CD4-positive, alpha-beta T cell treated with Interleukin-1 beta for 1 hour (primary cell): Measurements from ENCODE around the gene RTTN.
A peak's percentile ranks its signal among the peaks of the same experiment; 100 is the strongest.

Experiments used
- DNase-seq, 2 donors: peaks; one replicate each; pipeline ENCODE4 v3.0.0-alpha.2; 2020 to 2022

Gene RTTN

GRCh38 chr18:70197026-70197425, 8.5 kb downstream of the RTTN start:
- no peak for DNase-seq

GRCh38 chr18:70195852-70196434, 9.5 kb downstream of the RTTN start:
- peak; percentile 4 to 27 for DNase-seq

GRCh38 chr18:70195014-70195614, 10.4 kb downstream of the RTTN start:
- no peak for DNase-seq

- DNase-seq = no peak
These were observed 11.1 kb downstream of the RTTN start for GRCh38 chr18:70194227-70194890.

- DNase-seq = no peak
These were observed 15.0 kb downstream of the RTTN start for GRCh38 chr18:70190529-70190928.

GRCh38 chr18:70188113-70188512, 17.4 kb downstream of the RTTN start:
- DNase-seq = no peak

GRCh38 chr18:70183441-70183840, 22.0 kb downstream of the RTTN start:
- no peak for DNase-seq

- DNase-seq = no peak
These were observed 22.9 kb downstream of the RTTN start for GRCh38 chr18:70182548-70182947.

- no peak for DNase-seq
These were observed 23.8 kb downstream of the RTTN start for GRCh38 chr18:70181725-70182124.

GRCh38 chr18:70181015-70181414, 24.5 kb downstream of the RTTN start:
- no peak for DNase-seq

GRCh38 chr18:70176537-70176936, 28.9 kb downstream of the RTTN start:
- no peak for DNase-seq

- DNase-seq = no peak
These were observed 30.3 kb downstream of the RTTN start for GRCh38 chr18:70175216-70175615.

GRCh38 chr18:70172225-70172624, 33.3 kb downstream of the RTTN start:
- no peak for DNase-seq

- no peak for DNase-seq
These were observed 35.7 kb downstream of the RTTN start for GRCh38 chr18:70169747-70170146.

GRCh38 chr18:70166668-70167067, 38.8 kb downstream of the RTTN start:
- no peak for DNase-seq

- DNase-seq = no peak
These were observed 39.6 kb downstream of the RTTN start for GRCh38 chr18:70165936-70166335.

GRCh38 chr18:70160073-70160678, 45.3 kb downstream of the RTTN start:
- no peak for DNase-seq

GRCh38 chr18:70158992-70159717, 46.3 kb downstream of the RTTN start:
- no peak for DNase-seq

- no peak for DNase-seq
These were observed 48.6 kb downstream of the RTTN start for GRCh38 chr18:70156886-70157285.

GRCh38 chr18:70154591-70155194, 50.8 kb downstream of the RTTN start:
- DNase-seq = no peak

GRCh38 chr18:70151614-70152013, 53.9 kb downstream of the RTTN start:
- DNase-seq = no peak

- no peak for DNase-seq
These were observed 55.7 kb downstream of the RTTN start for GRCh38 chr18:70149616-70150301.
